Measurements from ENCODE around the gene GSK3B. TPM values are rescaled to one million over a fixed set of nuclear protein-coding genes. Genes with fewer than 3 reads are reported as not detected.

GSK3B gene
- total and polyA plus RNA-seq, 2 donors from 2014 or later, result 6.4 to 52.1 TPM

- no peaks in the 10 kb centered on the region for H3K4me1 ChIP-seq (ENCODE audit: control insufficient read depth in 2 of 3, insufficient read depth in 2 of 3, low read depth in 1 of 3, low read length in 3 of 3)
- no peaks in the 10 kb centered on the region for H3K27me3 ChIP-seq (ENCODE audit: control insufficient read depth, insufficient read depth, low read length)
- H3K27ac ChIP-seq (ENCODE audit: low read depth in 2 of 2, low read length in 2 of 2), result no peak overlapping the region
- no peak overlapping the region for H3K4me3 ChIP-seq (ENCODE audit: low read length in 3 of 3)
- FAIRE-seq (no peak), DNase-seq (no peak)
- H3K9ac ChIP-seq (ENCODE audit: low read length in 3 of 3), result no peak overlapping the region
- intact Hi-C loops (cut with DNase I), result no loop called here
- H3K9me3 ChIP-seq (ENCODE audit: control insufficient read depth in 2 of 3, insufficient read depth in 1 of 3, low read length in 3 of 3), result peaks cover 2 to 9% (median 4%) of the 10 kb centered on the region in 3 donors
- no peak for TF ChIP-seq CTCF (IDR thresholded peaks at IDR 0.05; ENCODE audit: borderline replicate concordance, extremely low read depth, insufficient read depth)
- peaks cover 3 to 24% (median 8%) of the 10 kb centered on the region in 3 donors for H3K36me3 ChIP-seq (ENCODE audit: control insufficient read depth in 2 of 3, insufficient read depth in 3 of 3, low read length in 3 of 3)
Observed at GRCh38 chr3:119858957-119859356, 235.3 kb downstream of the GSK3B start.

GRCh38 chr3:119856695-119857094, 237.6 kb downstream of the GSK3B start:
- peaks cover 2 to 14% (median 3%) of the 10 kb centered on the region in 3 donors for H3K36me3 ChIP-seq (ENCODE audit: control insufficient read depth in 2 of 3, insufficient read depth in 3 of 3, low read length in 3 of 3)
- DNase-seq, result no peak
- intact Hi-C loops (cut with DNase I), result no loop called here
- no peak for TF ChIP-seq CTCF (IDR thresholded peaks at IDR 0.05; ENCODE audit: borderline replicate concordance, extremely low read depth, insufficient read depth)
- peaks cover 2 to 9% (median 4%) of the 10 kb centered on the region in 3 donors for H3K9me3 ChIP-seq (ENCODE audit: control insufficient read depth in 2 of 3, insufficient read depth in 1 of 3, low read length in 3 of 3)
- no peak overlapping the region for H3K4me3 ChIP-seq (ENCODE audit: low read length in 3 of 3)
- H3K9ac ChIP-seq (ENCODE audit: low read length in 3 of 3), result no peak overlapping the region
- no peaks in the 10 kb centered on the region for H3K27me3 ChIP-seq (ENCODE audit: control insufficient read depth, insufficient read depth, low read length)
- FAIRE-seq, result no peak
- no peaks in the 10 kb centered on the region for H3K4me1 ChIP-seq (ENCODE audit: control insufficient read depth in 2 of 3, insufficient read depth in 2 of 3, low read depth in 1 of 3, low read length in 3 of 3)
- no peak overlapping the region for H3K27ac ChIP-seq (ENCODE audit: low read depth in 2 of 2, low read length in 2 of 2)

GRCh38 chr3:119849126-119849525, 245.1 kb downstream of the GSK3B start:
- Histone ChIP-seq H3K27ac (ENCODE audit: low read depth in 2 of 2, low read length in 2 of 2) (no peak overlapping the region), H3K4me3 (ENCODE audit: low read length in 3 of 3) (no peak overlapping the region), H3K9ac (ENCODE audit: low read length in 3 of 3) (no peak overlapping the region), H3K27me3 (ENCODE audit: control insufficient read depth, insufficient read depth, low read length) (no peaks in the 10 kb centered on the region), H3K9me3 (ENCODE audit: control insufficient read depth in 2 of 3, insufficient read depth in 1 of 3, low read length in 3 of 3) (no peaks in the 10 kb centered on the region), H3K36me3 (ENCODE audit: control insufficient read depth in 2 of 3, insufficient read depth in 3 of 3, low read length in 3 of 3) (no peaks in the 10 kb centered on the region), H3K4me1 (ENCODE audit: control insufficient read depth in 2 of 3, insufficient read depth in 2 of 3, low read depth in 1 of 3, low read length in 3 of 3) (no peaks in the 10 kb centered on the region)
- no peak for DNase-seq
- intact Hi-C loops (cut with DNase I), result no loop called here
- no peak for TF ChIP-seq CTCF (IDR thresholded peaks at IDR 0.05; ENCODE audit: borderline replicate concordance, extremely low read depth, insufficient read depth)
- no peak for FAIRE-seq

Measured in kidney (tissue), 14 donors.